Measurements from ENCODE around the gene HSD11B1.

DNA sequence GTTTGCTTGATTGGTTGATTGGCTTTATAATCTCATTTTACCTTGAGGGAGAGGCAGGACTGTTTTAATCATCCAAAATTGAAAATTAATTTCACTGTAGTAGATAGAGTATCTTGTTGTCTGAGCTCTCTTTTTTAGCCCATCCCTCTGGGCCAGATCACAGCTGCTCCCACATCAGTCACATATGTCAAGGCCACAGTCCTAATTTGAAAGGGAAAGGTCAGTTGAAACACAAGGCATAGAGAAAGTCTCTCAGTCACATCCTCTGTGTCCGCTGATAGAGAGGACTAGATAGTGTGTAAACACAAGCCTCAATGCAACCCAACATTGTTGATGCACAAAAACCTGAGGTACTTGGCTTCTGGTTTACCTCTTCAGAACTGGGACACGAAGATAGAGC is 72.9 kb downstream of the HSD11B1 start:
- TF ChIP-seq SOX15 (CRISPR knock-in tag; IDR thresholded peaks at IDR 0.05): no peak
- TF ChIP-seq CBFB (CRISPR knock-in tag; IDR thresholded peaks at IDR 0.05; ENCODE audit: low read depth): no peak
- TF ChIP-seq ZNF423 (CRISPR knock-in tag; IDR thresholded peaks at IDR 0.05): no peak
- TF ChIP-seq, protein P1, sequence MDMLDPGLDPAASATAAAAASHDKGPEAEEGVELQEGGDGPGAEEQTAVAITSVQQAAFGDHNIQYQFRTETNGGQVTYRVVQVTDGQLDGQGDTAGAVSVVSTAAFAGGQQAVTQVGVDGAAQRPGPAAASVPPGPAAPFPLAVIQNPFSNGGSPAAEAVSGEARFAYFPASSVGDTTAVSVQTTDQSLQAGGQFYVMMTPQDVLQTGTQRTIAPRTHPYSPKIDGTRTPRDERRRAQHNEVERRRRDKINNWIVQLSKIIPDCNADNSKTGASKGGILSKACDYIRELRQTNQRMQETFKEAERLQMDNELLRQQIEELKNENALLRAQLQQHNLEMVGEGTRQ (CRISPR knock-in tag; IDR thresholded peaks at IDR 0.05): no peak
- TF ChIP-seq CREM (CRISPR knock-in tag; IDR thresholded peaks at IDR 0.05): no peak
- TF ChIP-seq, protein P2, sequence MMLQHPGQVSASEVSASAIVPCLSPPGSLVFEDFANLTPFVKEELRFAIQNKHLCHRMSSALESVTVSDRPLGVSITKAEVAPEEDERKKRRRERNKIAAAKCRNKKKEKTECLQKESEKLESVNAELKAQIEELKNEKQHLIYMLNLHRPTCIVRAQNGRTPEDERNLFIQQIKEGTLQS (CRISPR knock-in tag; conservative IDR thresholded peaks at IDR 0.05): no peak
- TF ChIP-seq ZNF317 (CRISPR knock-in tag; IDR thresholded peaks at IDR 0.05; ENCODE audit: borderline replicate concordance, low read depth): no peak
- TF ChIP-seq, protein P3, sequence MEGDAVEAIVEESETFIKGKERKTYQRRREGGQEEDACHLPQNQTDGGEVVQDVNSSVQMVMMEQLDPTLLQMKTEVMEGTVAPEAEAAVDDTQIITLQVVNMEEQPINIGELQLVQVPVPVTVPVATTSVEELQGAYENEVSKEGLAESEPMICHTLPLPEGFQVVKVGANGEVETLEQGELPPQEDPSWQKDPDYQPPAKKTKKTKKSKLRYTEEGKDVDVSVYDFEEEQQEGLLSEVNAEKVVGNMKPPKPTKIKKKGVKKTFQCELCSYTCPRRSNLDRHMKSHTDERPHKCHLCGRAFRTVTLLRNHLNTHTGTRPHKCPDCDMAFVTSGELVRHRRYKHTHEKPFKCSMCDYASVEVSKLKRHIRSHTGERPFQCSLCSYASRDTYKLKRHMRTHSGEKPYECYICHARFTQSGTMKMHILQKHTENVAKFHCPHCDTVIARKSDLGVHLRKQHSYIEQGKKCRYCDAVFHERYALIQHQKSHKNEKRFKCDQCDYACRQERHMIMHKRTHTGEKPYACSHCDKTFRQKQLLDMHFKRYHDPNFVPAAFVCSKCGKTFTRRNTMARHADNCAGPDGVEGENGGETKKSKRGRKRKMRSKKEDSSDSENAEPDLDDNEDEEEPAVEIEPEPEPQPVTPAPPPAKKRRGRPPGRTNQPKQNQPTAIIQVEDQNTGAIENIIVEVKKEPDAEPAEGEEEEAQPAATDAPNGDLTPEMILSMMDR (IDR thresholded peaks at IDR 0.05): no peak
- TF ChIP-seq ETV6 (CRISPR knock-in tag; IDR thresholded peaks at IDR 0.05): no peak
- TF ChIP-seq MYBL2 (CRISPR knock-in tag; IDR thresholded peaks at IDR 0.05): no peak
- TF ChIP-seq, protein P4, sequence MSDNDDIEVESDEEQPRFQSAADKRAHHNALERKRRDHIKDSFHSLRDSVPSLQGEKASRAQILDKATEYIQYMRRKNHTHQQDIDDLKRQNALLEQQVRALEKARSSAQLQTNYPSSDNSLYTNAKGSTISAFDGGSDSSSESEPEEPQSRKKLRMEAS (CRISPR knock-in tag; IDR thresholded peaks at IDR 0.05): no peak
- TF ChIP-seq, protein P5, sequence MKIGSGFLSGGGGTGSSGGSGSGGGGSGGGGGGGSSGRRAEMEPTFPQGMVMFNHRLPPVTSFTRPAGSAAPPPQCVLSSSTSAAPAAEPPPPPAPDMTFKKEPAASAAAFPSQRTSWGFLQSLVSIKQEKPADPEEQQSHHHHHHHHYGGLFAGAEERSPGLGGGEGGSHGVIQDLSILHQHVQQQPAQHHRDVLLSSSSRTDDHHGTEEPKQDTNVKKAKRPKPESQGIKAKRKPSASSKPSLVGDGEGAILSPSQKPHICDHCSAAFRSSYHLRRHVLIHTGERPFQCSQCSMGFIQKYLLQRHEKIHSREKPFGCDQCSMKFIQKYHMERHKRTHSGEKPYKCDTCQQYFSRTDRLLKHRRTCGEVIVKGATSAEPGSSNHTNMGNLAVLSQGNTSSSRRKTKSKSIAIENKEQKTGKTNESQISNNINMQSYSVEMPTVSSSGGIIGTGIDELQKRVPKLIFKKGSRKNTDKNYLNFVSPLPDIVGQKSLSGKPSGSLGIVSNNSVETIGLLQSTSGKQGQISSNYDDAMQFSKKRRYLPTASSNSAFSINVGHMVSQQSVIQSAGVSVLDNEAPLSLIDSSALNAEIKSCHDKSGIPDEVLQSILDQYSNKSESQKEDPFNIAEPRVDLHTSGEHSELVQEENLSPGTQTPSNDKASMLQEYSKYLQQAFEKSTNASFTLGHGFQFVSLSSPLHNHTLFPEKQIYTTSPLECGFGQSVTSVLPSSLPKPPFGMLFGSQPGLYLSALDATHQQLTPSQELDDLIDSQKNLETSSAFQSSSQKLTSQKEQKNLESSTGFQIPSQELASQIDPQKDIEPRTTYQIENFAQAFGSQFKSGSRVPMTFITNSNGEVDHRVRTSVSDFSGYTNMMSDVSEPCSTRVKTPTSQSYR (CRISPR knock-in tag; IDR thresholded peaks at IDR 0.05): no peak
- TF ChIP-seq, protein P6, sequence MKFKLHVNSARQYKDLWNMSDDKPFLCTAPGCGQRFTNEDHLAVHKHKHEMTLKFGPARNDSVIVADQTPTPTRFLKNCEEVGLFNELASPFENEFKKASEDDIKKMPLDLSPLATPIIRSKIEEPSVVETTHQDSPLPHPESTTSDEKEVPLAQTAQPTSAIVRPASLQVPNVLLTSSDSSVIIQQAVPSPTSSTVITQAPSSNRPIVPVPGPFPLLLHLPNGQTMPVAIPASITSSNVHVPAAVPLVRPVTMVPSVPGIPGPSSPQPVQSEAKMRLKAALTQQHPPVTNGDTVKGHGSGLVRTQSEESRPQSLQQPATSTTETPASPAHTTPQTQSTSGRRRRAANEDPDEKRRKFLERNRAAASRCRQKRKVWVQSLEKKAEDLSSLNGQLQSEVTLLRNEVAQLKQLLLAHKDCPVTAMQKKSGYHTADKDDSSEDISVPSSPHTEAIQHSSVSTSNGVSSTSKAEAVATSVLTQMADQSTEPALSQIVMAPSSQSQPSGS (CRISPR knock-in tag; IDR thresholded peaks at IDR 0.05; ENCODE audit: borderline replicate concordance, low read depth): no peak
- no peak for TF ChIP-seq FOXJ3 (CRISPR knock-in tag; IDR thresholded peaks at IDR 0.05; ENCODE audit: borderline replicate concordance)
